Measurements from ENCODE around the gene RSRC1.
"Not testable (repeated sequence)": the region's sequence is repeated elsewhere in the genome, so short reads cannot be mapped to it uniquely, and the experiment has no call there.

Gene RSRC1

DNA sequence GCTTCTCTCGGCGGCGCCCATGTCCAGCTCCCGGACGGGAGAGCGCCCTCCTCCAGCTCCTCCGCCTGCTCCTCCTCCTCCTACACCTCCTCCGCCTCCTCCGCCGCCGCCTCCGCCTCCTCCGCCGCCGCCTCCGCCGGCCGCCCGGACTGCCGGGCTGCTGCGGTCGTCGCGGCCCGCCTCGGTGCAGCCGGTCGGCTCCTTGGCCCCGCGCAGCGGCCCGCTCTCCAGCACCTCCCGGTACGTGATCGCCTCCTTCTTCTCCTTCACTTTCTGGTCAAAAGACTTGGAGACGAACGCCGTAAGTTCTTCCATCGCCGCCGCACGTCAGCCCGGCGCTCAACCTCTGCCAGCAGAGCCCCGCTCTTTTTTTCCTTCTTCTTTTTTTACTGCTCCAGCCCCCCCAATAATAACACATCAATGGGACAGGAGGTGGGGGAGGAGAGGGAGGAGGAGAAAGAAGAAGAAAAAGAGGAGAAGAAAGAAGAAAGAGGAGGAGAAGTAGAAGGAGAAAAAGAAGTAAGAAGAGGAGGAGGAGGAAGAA is 4.1 kb upstream of the RSRC1 start:
- peak overlapping the region; percentile 84 for H3K4me3 Mint-ChIP-seq
- DNase-seq (ENCODE audit: low spot score) = no peak
- H3K9me3 Mint-ChIP-seq = no peaks in the 10 kb centered on the region
- H3K27ac Mint-ChIP-seq = peak overlapping the region; percentile 63
- H3K36me3 Mint-ChIP-seq (ENCODE audit: low read depth) = peaks cover 3% of the 10 kb centered on the region
- peaks cover 37% of the 10 kb centered on the region for H3K4me1 Mint-ChIP-seq (ENCODE audit: low read depth)
- peaks cover 83% of the 10 kb centered on the region for H3K27me3 Mint-ChIP-seq (ENCODE audit: low read depth)

DNA sequence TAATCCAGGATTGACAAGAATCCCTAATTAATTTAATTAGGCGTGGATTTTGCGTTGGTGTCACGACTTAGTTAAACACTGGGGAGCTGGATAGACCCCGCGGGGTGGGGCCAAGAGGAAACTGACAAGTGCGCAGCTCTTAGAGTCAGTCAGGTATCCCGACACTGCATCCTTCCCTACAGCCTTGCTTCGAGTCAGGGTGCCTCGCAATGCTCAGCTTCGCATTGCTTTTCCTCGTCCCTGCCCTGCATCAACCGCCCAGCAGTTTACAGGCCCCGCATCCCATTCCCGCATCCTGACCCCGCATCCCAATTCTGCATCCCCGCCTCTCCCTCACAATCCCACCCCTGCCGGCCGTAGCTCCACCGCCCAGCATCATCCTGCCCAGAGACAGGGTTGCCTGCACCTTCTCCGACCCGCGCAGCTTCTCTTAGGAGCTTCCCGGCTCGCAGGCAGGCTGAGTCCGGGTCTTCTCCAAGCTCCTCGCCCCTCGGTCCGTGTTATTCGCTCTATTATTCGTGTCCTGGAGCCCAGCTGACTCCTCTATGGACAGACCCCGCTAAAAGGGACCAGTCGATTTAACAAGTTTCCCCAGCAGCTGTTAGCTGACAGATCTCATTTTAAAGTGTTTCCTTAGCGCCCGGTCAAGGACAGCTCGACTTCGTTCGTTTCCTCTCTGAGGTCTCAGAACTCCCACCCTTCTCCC is 3.0 kb upstream of the RSRC1 start:
- DNase-seq (ENCODE audit: low spot score) = no peak
- H3K4me1 Mint-ChIP-seq (ENCODE audit: low read depth) = peaks cover 48% of the 10 kb centered on the region
- H3K4me3 Mint-ChIP-seq = peak overlapping the region; percentile 70
- H3K36me3 Mint-ChIP-seq (ENCODE audit: low read depth) = peaks cover 7% of the 10 kb centered on the region
- peaks cover under 1% of the 10 kb centered on the region for H3K9me3 Mint-ChIP-seq
- H3K27me3 Mint-ChIP-seq (ENCODE audit: low read depth) = peaks cover 73% of the 10 kb centered on the region
- peak overlapping the region; percentile 51 for H3K27ac Mint-ChIP-seq

DNA sequence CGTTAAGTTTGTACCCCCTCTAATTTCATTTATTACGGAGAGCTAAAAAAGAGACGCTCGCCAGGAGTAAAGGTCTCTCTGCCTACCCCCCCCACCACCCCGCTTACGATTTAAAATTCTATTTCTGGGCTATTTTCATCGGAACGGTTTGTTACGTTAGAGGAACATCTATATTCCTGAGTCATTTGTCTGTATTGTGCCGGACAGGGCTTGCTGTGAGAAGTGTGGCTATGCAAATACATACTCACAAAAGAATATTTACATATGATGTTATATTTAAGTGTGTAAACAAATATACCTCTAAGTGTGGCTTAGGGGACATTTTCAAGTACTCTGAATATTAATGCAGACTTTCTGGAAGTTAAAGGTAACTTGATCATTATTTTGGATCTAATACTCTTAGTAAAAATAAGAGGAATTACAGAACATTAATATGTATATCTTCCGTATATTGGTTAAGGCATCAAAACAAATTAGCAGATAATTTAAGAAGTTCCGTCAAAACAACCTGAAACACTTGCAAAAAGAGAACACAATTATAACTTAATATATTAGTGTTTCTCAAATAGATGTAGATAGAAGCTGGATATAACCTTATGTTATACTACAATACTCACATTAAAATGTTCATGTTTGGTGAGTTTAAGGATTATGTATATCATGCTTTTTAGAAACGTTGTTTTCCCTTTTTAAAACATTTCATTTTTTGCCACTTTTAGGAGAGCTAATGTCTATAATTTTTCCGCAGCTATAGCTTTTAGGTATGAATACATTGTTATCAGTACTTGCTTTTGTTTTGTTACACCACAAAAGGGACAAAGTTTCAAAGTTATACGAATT is 2.1 kb upstream of the RSRC1 start:
- no peak overlapping the region for H3K27ac Mint-ChIP-seq

DNA sequence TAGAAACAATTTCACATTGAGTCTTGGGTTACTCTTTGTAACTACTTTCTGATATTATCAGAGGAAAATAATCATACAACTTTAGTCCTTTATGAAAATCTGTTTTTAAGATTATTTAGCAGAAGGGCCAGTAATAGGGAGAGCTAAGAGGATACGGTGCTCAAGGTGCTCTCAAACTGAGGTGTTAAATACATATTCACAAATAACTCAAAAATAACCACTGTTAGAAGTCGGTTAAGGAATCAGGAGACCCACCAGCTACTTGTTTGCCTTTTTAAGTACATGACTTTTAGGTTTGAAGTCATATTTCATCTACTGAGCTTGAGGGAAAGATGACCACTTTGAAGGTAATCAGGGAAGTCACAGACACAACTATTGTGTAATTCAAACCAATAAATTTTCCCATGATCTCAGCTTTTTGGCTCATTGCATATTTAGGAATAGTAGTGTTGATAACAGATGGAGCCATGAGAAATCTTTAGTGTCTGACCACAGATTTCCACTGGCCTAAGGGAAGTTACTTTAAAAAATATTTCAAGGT is 1.4 kb upstream of the RSRC1 start:
- Mint-ChIP-seq H3K27me3 (ENCODE audit: low read depth) (peaks cover 57% of the 10 kb centered on the region), H3K36me3 (ENCODE audit: low read depth) (peaks cover 18% of the 10 kb centered on the region), H3K9me3 (peaks cover 13% of the 10 kb centered on the region), H3K4me3 (peak overlapping the region; percentile 27), H3K4me1 (ENCODE audit: low read depth) (peaks cover 58% of the 10 kb centered on the region), H3K27ac (no peak overlapping the region)
- no peak for DNase-seq (ENCODE audit: low spot score)

More for the DNA sequence above, 2.1 kb upstream of the RSRC1 start:
- DNase-seq (ENCODE audit: low spot score) = no peak
- Mint-ChIP-seq H3K4me3 (peak overlapping the region; percentile 70), H3K36me3 (ENCODE audit: low read depth) (peaks cover 13% of the 10 kb centered on the region), H3K27me3 (ENCODE audit: low read depth) (peaks cover 64% of the 10 kb centered on the region), H3K4me1 (ENCODE audit: low read depth) (peaks cover 57% of the 10 kb centered on the region), H3K9me3 (peaks cover 8% of the 10 kb centered on the region)

DNA sequence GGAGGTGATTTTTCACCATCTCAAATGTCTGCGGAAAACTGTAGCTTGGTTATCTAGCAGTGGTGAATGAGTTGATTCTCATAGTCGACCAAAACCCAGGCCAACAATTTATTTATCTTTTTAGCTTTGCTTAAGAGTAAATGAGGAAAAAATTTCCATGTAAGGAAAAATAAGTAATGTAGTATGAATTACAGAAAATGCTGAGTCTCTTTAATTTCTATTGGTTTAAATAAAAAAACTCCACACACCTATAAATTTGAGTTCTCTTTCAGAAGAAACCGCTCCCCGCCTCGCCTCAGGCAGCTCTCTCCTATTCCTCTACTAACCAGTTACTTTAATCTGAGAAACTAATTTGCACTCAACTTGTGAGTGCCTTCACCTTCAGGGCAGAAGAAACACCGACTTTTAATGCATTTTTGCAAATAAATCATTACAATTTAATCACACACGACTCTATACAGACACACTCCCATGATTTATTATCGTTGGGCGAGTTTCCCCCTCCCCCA is 540 bp upstream of the RSRC1 start:
- peaks cover 24% of the 10 kb centered on the region for H3K36me3 Mint-ChIP-seq (ENCODE audit: low read depth)
- H3K27ac Mint-ChIP-seq = peak overlapping the region; percentile 92
- peaks cover 19% of the 10 kb centered on the region for H3K9me3 Mint-ChIP-seq
- peaks cover 52% of the 10 kb centered on the region for H3K4me1 Mint-ChIP-seq (ENCODE audit: low read depth)
- DNase-seq (ENCODE audit: low spot score) = no peak
- peaks cover 48% of the 10 kb centered on the region for H3K27me3 Mint-ChIP-seq (ENCODE audit: low read depth)
- H3K4me3 Mint-ChIP-seq = peak overlapping the region; percentile 99

DNA sequence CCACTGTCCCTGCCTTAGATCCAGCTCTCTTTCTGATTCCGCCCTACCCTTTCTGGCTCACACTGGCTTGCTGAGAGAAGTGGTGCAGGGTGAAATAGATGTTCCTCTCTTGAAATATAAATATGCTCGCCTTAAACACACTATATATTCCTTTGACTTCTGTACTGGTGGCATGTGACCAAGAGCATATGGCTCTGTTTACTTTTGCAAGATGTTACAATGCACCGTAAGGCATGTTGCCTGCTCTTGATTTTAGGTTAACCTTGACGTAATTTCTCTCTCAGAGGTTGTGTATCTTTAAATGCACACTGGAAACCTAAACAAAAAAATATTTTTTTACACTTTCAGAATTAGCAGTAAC is 749 bp downstream of the RSRC1 start:
- peaks cover 24% of the 10 kb centered on the region for H3K36me3 Mint-ChIP-seq (ENCODE audit: low read depth)
- H3K9me3 Mint-ChIP-seq = peaks cover 19% of the 10 kb centered on the region
- H3K27me3 Mint-ChIP-seq (ENCODE audit: low read depth) = peaks cover 39% of the 10 kb centered on the region
- H3K27ac Mint-ChIP-seq = peak overlapping the region; percentile 92
- peak overlapping the region; percentile 99 for H3K4me3 Mint-ChIP-seq
- no peak for DNase-seq (ENCODE audit: low spot score)
- peaks cover 49% of the 10 kb centered on the region for H3K4me1 Mint-ChIP-seq (ENCODE audit: low read depth)

DNA sequence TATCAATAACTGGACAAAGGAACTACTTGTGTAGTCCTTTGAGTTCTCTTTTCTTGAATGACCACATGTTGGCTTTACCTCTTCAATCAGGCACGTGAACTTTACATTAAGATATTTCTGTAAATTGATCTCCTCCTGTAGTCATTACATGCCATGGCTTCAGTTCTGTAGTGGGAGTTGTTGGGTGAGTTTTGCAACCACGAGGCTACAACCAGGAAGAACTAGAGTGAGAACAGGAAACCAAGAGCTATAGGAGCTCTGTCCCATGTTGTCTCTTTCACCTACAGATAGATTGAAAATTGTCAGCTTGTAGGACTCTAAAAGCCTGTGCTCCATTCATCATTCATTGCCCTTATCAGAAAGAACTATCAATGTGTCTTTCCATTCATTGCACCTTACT is 2.0 kb downstream of the RSRC1 start:
- Mint-ChIP-seq H3K36me3 (ENCODE audit: low read depth) (peaks cover 24% of the 10 kb centered on the region), H3K4me1 (ENCODE audit: low read depth) (peaks cover 41% of the 10 kb centered on the region), H3K4me3 (peak overlapping the region; percentile 99), H3K27ac (no peak overlapping the region), H3K27me3 (ENCODE audit: low read depth) (peaks cover 29% of the 10 kb centered on the region), H3K9me3 (peaks cover 19% of the 10 kb centered on the region)
- DNase-seq (ENCODE audit: low spot score) = no peak

DNA sequence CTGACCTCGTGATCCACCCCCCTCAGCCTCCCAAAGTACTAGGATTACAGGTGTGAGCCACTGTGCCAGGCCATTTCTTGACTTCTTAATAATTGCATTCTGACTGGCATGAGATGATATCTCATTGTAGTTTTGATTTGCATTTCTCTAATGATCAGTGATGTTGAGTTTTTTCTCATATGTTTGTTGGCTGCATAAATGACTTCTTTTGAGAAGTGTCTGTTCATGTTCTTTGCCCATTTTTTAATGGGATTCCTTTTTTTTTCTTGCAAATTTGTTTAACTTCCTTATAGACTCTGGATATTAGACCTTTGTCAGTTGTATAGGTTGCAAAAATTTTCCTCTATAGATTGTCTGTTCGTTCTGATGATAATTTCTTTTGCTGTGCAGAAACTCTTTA is 3.7 kb downstream of the RSRC1 start:
- not testable (repeated sequence) for DNase-seq (ENCODE audit: low spot score); H3K27ac Mint-ChIP-seq; H3K4me3 Mint-ChIP-seq
- Mint-ChIP-seq H3K27me3 (ENCODE audit: low read depth) (peaks cover 11% of the 10 kb centered on the region), H3K4me1 (ENCODE audit: low read depth) (peaks cover 35% of the 10 kb centered on the region), H3K9me3 (peaks cover 19% of the 10 kb centered on the region), H3K36me3 (ENCODE audit: low read depth) (peaks cover 23% of the 10 kb centered on the region)

DNA sequence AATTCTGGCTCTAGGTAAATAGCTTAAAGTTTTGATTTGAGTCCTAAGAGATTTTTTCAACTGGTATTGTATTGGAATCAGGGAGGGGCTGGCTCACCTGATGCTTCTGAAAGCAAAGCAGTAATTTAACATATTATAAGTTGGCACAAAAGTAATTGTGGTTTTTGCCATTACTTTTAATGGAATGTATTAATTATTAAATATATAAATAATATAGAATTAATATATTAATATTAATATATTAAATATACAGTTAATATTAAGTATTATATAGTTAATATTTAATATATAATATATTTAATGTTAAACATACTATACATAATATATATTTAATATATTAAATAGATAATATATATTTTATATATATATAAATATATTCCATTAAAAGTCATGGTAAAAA is 10.4 kb downstream of the RSRC1 start:
- DNase-seq (ENCODE audit: low spot score) = no peak
- peaks cover 8% of the 10 kb centered on the region for H3K9me3 Mint-ChIP-seq
- H3K36me3 Mint-ChIP-seq (ENCODE audit: low read depth) = peaks cover 32% of the 10 kb centered on the region
- H3K4me1 Mint-ChIP-seq (ENCODE audit: low read depth) = peaks cover 3% of the 10 kb centered on the region
- no peaks in the 10 kb centered on the region for H3K27me3 Mint-ChIP-seq (ENCODE audit: low read depth)
- no peak overlapping the region for H3K4me3 Mint-ChIP-seq
- no peak overlapping the region for H3K27ac Mint-ChIP-seq

DNA sequence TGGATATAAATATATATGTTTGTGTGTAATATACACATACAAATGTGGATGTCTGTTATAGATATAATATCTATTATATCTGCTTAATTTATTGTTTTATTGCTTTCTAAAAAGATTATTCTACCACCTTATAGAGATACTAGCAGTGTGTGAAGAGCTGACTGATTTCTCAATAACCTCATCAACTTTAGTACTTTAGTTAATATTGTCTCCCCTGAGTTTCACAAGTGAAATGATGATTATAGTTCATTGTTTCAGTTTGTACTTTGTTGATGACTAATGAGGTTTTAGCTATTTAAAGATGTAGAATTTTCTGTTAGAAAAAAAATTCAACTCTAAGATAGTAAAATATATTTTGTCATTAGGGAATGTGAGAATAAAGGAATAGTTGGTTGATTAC is 11.4 kb downstream of the RSRC1 start:
- H3K9me3 Mint-ChIP-seq = peaks cover 8% of the 10 kb centered on the region
- H3K27ac Mint-ChIP-seq = no peak overlapping the region
- H3K4me3 Mint-ChIP-seq = no peak overlapping the region
- H3K36me3 Mint-ChIP-seq (ENCODE audit: low read depth) = peaks cover 40% of the 10 kb centered on the region
- peaks cover 3% of the 10 kb centered on the region for H3K4me1 Mint-ChIP-seq (ENCODE audit: low read depth)
- no peak for DNase-seq (ENCODE audit: low spot score)
- no peaks in the 10 kb centered on the region for H3K27me3 Mint-ChIP-seq (ENCODE audit: low read depth)

DNA sequence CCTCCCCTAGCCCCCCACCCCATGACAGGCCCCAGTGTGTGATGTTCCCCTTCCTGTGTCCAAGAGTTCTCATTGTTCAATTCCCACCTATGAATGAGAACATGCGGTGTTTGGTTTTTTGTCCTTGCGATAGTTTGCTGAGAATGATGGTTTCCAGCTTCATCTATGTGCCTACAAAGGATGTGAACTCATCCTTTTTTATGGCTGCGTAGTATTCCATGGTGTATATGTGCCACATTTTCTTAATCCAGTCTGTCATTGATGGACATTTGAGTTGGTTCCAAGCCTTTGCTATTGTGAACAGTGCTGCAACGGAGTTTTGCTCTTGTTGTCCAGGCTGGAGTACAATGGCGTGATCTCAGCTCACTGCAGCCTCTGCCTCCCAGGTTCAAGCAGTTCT is 12.8 kb downstream of the RSRC1 start:
- not testable (repeated sequence) for H3K27me3 Mint-ChIP-seq (ENCODE audit: low read depth); H3K4me3 Mint-ChIP-seq; H3K4me1 Mint-ChIP-seq (ENCODE audit: low read depth); DNase-seq (ENCODE audit: low spot score); H3K27ac Mint-ChIP-seq
- peaks cover 22% of the 10 kb centered on the region for H3K9me3 Mint-ChIP-seq
- H3K36me3 Mint-ChIP-seq (ENCODE audit: low read depth) = peaks cover 54% of the 10 kb centered on the region

DNA sequence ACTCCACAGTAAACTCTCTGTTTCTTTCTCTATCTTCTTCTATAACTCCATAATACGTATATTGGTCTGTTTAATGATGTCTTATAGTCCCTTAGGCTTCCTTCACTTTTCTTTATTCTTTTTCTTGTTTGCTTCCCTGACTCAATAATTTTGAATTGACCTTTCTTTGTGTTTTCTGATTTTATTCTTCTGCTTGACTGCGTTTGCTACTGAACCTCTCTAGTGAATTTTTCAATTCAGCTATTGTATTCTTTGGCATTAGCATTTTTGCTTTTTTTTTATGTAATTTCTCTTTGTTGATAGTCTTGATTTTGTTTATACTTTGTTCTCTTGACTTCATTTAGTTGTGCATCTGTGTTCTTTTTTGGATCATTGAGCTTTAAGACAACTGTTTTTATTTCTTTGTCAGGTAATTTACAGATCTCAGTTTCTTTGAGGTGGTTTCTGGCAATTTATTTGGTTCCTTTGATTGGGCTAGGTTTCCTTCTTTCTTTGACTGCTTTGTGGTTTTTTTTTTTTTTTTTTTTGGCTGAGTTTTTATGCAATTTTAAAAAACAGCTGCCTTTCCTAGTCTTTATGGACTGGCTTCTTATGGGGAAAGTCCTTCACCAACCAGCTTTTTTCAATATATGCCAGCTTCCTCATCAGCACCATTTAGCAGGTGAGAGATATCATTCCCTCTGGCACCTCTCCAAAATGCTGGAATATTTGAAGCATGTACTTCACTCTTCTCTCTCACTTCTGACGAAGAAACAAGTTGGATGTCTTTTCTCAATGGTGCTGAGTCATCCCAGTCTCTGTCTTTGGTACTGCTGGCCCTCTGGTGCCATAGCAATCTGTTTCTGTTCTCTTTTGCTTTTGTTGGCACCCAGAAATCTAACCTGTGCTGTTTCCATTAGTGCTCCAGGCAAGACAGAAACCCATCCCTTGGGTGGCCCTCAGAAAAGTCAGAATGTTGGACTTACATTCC is 17.6 kb downstream of the RSRC1 start:
- Mint-ChIP-seq H3K4me1 (ENCODE audit: low read depth) (peaks cover 14% of the 10 kb centered on the region), H3K36me3 (ENCODE audit: low read depth) (peaks cover 76% of the 10 kb centered on the region), H3K4me3 (no peak overlapping the region), H3K27me3 (ENCODE audit: low read depth) (no peaks in the 10 kb centered on the region), H3K27ac (no peak overlapping the region), H3K9me3 (peaks cover 22% of the 10 kb centered on the region)
- no peak for DNase-seq (ENCODE audit: low spot score)

DNA sequence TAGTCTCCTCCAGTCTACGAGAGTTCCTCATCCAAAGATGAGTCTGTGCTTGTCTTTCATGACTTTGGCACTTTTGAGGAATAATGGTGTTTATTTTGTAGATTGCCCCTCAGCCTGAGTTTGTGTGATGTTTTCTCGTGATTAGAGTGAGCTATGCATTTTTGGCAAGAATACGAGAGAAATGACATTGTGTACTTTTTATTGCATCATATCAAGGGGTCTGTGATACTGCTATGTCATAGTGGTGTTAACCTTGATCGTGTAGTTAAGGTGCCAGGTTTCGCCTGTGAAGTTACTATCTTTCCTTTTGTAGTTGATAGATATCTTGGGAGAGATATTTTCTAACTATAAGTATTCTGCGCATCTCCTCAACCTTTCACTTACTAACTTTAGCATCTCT is 18.9 kb downstream of the RSRC1 start:
- DNase-seq (ENCODE audit: low spot score) = no peak
- no peak overlapping the region for H3K27ac Mint-ChIP-seq
- H3K4me1 Mint-ChIP-seq (ENCODE audit: low read depth) = peaks cover 14% of the 10 kb centered on the region
- H3K4me3 Mint-ChIP-seq = no peak overlapping the region
- peaks cover 18% of the 10 kb centered on the region for H3K9me3 Mint-ChIP-seq
- peaks cover 66% of the 10 kb centered on the region for H3K36me3 Mint-ChIP-seq (ENCODE audit: low read depth)
- no peaks in the 10 kb centered on the region for H3K27me3 Mint-ChIP-seq (ENCODE audit: low read depth)
